ENCODE results near the gene ZNF117.
"Not testable (repeated sequence)": the region's sequence is repeated elsewhere in the genome, so short reads cannot be mapped to it uniquely, and the experiment has no call there.

ZNF117 gene

DNA sequence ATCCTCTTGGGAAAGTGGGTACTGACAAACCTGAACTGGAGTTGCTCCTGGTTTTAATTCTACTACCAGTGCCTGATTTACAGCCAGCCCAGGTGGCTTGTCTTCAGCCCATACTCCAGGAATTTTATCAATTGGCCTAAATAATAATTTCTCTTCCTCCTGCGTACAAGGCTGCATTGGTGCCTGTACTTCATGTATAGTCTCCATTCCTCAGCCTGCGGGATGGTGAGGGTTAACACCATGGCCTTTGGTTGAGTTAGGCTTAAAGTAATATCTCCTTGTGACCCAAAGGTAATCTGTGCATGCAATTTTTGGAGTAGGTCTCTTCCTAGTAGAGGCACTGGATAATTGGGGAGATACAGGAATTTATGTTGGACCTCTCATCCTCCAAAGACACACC, 5.5 kb upstream of the ZNF117 start:
- no peak for DNase-seq

DNA sequence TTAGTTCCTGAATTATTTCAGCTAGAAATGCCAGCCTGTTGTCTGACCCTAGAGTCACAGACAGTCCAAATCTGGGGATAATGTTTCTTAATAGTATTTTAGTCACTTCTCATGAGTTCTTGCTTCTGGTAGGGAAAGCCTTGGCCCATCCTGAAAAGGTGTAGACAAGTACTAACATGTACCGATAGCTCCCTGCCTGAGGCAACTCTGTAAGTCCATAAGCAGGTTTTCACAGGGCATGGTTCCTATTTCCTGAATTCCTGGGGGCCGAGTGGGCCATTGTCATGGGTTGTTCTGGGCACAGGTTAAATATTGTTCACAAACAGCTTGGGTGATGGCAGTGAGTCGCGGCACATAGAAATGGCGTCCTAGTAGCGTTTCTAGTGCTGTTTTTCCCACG, 3.1 kb upstream of the ZNF117 start:
- no peak for DNase-seq

DNA sequence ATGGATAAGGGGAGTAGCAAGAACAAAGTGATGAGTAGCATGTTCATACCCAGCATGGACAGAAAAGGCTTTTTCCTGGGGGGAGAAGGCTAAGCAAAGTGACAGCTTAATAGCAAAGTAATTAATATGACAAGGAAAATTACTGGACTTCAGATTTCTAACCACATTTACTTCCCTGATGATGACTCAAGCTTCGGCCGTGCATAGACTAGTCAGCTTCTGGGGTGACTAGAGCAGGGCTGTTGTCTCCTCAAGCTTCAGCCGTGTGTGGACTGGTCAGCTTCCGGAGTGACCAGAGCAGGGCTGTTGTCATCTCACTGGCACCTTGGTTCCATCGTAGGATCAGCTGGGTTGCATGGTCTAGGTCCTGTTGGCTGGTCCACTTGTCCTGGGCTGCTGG, 2.1 kb upstream of the ZNF117 start:
- no peak for DNase-seq

DNA sequence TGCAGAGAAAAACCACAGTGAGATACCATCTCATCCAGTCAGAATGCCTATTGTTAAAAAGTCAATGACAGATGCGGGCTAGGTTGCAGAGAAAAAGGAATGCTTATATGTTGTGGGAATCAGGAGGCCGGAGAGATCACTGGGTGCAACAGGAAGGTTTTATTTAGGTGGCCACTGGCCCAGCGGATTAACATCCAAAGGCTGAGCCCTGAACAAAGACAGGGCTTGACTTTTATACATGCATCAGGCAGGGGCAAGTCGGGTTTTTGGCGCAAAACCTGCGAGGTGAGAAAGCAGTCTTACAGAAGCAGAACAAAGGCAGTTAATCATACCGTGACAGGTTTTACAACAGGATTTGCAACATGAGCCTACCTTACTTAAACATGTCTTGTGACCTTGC, 620 bp downstream of the ZNF117 start:
- no peak for DNase-seq

DNA sequence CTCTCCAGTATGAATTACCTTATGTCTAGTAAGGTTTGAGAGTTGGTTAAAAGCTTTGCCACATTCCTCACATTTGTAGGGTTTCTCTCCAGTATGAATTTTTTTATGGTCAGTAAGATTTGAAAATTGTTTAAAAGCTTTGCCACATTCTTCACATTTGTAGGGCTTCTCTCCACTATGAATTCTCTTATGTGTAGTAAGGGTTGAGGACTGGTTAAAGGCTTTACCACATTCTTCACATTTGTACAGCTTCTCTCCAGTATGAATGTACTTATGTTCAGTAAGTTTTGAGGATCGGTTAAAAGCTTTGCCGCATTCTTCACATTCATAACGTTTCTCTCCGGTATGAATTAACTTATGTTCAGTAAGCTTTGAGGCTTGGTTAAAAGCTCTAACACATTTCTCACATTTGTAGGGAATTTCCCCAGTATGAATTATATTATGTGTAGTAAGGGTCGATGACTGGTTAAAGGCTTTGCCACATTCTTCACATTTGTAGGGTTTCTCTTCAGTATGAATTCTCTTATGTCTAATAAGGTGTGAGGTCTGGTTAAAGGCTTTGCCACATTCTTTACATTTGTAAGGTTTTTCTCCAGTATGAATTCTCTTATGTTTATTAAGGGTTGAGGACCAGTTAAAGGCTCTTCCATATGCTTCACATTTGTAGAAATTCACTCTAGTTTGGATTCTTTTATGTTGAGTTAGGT, 12.2 kb downstream of the ZNF117 start:
- no peak for DNase-seq

DNA sequence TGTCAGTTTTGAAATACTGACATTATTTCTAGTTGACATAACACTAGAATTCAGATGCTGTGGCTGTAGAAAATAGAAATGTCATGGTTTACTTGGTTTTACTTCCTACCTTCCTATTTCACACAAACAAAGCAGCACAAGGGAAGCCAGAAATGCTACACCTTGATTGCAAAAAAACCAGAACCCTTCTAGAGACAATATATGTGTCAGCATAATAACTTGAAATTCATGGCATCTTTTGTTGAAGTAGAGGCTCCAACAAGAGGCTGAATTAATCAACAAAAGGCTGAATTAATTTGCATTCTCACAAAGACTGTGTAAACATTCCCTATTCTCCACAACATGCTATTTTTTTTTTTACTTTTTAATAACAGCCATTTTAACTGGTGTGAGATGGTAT, 25.2 kb downstream of the ZNF117 start:
- DNase-seq, result no peak

DNA sequence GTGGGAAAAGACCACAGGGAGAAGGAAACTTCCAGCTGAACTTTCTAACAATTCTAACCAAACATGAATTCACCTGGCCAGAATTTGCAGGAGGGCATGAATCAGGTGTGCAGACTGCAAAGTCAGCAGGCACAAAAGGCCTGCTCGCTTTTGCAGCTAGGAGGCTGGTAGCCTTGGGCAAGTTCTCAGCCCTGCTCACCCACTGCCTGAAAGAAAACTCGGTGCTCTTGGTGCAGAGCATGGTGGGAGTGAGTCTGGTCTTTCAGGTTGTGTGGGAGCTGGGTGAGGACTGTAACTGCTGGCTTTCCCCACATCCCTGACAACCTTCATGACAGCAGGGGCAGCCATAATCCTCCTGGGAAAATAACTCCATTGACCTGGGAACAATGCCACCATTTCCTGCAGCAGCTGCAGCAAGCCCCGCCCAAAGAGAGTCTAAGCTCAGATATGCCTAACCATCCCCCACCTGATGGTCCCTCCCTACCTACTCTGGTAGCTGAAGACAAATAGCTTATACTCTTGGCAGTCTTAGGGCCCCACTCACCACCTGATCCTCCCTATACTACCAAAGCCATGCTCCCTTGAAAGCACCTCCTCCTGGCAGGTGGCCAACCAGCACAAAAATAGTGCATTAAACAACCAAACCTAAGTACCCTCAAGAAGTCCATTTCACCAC, 31.6 kb downstream of the ZNF117 start:
- DNase-seq, result no peak

DNA sequence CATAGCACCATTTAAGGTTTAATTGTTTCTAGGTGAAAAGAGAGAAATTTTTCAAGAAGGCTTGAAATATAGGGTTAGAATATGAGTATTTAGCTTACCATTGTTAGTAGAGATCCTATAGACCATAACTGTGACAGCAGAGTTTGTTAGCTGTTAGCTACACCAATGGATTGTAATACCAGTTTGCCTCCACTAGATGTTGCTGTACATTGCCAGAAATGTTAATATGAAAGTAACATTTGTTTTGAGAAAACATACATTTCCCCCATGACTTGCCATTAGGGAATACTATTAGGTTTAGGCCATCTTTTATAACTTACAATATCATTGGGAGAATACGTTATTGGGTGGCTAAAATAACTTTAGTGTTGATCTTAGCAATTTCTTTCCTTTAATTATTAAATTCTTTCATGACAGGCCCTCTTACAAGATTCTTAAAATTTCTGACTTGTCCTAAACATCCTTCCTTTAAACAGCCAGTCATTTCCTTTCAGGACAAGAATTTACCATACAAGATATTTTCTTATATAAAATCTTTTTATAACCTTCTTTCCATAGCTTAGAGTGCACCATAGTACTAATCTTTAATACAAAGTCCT, 39.5 kb downstream of the ZNF117 start:
- no peak for DNase-seq

DNA sequence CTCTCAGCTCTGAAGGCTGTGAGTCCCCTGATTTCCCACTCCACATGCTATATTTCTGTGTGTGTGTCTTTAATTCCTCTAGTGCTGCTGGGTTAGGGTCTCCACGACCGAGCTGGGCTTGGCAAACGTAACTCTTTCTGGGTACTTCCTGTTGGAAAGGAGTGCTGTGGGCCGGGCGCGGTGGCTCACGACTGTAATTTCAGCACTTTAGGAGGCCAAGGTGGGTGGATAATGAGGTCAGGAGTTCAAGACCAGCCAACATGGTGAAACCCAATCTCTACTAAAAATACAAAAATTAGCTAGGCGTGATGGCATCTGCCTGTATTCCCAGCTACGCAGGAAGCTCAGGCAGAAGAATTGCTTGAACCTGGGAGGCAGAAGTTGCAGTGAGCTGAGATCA, 40.2 kb downstream of the ZNF117 start:
- DNase-seq, result not testable (repeated sequence)

DNA sequence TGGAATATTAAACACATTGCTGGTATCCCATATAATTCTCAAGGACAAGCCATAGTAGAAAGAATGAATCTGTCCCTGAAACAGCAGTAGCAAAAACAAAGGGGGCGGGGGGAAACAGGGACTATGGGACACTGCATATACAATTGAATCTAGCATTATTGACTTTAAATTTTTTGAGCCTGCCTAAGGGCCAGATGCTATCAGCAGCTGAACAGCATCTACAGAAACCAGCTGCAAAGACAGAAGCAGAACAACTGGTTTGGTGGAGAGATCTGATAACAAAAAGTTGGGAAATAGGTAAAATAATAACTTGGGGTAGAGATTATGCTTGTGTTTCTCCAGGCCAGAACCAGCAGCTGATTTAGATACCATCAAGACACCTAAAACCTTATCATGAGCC, 42.1 kb downstream of the ZNF117 start:
- not testable (repeated sequence) for DNase-seq

DNA sequence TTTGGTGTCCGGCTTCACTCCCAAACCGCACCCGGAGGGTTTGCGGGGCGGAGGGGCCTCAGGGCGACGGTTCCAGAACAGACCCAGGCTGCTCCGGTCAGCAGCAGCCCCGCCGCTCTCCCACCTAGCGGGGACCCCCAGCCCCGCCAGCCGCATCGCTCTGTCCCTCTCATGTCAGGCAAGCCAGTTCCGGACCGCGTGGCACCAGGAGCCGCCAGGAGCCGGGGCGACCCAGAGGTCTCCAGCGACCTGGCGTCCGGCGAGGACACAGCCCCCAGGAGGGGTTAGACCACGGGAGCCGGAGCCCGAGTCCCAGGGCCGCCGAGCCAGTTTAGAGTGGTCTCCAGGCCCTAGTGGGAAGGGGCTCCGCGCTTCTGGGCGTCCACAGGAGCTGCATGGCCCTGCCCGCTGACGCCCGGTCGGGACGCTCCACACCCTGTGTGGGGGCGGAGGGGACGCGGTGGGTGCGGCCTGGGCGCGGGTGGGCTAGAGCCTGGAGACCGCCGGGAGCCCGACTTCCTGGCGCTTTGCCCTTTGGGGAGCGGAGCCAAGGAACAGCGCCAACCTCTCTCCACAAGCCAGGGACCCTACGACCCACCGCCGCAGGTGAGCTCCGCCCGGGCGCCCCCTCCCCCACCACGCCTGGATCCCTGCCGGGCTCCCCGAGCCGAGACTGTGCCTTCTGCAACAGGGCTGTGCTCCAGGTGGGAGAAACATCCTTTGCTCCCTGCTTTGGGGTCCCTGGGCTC, 43.4 kb downstream of the ZNF117 start:
- DNase-seq, result no peak

DNA sequence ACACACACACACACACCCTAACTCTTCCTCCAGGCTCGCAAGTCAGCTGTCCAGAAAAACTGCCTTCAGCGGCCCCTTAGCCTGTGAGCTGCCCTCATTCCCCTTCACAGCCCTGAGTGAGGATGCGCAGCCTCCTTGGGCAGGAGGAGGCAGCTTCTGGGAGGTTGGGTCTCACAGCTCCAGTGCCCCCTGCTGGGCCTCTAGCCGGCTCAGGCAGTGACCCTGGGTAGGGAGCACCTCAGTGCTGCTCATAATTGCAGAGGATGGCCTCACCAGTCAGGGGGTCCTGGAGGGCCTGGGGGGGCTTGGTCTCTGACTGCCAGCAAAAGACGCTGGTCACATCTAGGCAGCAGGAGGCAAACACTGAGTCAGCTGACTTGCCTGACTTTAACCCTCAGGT, 44.1 kb downstream of the ZNF117 start:
- no peak for DNase-seq

DNA sequence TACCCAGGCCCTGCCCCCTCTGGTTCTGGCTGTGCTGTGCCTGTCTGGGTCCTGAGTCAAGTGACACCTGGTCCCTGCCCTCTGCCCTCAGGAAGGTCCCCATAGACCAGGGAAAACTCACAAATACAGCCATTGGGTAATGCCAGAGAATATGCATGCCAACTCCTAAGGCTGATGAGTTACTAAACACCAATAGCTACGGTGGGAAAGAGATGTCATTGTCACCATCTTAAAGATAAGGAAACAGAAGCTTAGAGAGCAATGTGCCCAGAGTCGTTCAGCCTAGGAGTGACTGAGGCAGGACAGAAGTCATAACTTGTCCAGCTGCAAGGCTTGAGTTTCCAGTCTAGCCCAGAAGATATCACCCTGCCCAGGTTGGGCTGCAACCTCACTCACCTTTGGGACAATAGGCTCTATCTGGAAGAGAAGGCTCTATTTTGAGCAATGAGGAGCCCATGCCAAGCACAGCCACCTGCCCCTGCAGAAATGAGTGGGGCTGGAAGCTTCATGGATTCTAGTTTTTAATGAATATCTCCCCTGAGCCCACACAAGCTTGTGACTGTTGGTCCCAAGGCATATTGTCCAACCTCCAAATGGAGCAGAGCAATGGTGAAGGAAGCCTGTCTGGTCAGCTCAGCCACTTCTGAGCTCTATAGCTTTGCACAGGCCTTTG, 45.2 kb downstream of the ZNF117 start:
- DNase-seq, result no peak

DNA sequence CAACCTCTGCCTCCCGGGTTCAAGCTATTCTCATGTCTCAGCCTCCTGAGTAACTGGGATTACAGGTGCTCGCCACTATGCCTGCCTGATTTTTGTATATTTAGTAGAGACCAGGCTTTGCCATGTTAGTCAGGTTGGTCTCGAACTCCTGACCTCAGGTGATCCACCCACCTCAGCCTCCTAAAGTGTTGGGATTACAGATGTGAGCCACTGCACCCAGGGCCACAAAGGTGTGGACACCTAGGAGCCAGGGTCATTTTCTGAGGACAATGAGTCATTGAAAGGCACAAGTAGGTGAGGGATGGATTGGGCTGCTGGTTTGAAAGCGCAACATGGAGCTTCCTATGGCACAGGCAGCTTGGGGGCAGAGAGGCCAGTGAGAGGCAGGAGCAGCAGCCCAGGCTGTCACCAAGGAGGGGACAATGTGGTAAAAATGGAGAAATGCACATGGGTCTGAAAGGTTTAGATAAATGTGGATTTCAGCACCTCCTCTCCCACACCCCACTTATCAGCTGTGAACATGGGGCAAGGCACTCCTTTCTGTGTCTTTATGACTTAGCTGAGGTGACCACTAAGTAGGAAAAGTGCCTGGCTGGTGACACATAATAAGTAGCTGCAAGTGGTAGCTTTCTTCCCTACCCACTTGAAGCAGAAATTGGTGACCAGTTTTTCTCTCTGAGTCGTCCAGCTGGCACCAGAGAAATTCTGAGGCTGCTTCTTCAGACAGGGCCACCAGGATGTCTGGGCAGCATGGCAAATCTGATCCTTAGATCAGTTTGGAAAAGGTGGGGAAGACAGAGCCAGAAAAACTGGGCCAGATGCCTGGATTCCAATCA, 46.0 kb downstream of the ZNF117 start:
- not testable (repeated sequence) for DNase-seq

DNA sequence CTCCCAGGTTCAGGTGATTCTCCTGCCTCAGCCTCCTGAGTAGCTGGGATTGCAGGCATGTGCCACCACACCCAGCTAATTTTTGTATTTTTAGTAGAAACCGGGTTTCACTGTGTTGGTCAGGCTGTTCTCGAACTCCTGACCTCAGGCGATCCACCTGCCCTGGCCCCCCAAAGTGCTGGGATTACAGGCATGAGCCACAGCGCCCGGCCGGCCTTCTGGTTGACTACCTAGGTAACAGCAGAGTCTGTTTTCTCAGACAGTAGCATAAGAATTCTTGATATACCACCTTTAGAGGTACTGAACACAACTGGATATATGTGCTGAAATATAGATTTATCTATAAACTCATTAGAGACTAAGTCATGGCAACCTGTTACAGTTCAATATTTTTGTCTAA, 50.8 kb downstream of the ZNF117 start:
- DNase-seq, result not testable (repeated sequence)

DNA sequence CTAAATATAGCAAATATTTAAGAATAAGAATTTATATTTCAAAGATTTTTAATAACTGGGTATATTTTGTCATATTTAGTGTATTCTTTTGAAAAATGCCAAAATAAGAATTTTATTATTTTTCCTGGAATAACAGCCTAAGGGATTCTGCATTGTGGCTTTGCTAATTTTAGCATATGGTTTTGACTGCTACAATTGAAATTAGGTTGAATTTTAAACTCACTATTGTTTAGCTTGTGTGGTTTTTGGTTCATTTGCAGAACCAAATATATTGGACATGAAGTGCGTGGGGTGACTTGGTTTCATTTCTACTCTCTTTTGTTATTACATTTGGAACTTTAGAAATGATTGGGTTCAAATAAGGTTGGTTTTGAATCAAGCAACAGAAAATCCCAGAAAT, 52.3 kb downstream of the ZNF117 start:
- DNase-seq, result no peak

DNA sequence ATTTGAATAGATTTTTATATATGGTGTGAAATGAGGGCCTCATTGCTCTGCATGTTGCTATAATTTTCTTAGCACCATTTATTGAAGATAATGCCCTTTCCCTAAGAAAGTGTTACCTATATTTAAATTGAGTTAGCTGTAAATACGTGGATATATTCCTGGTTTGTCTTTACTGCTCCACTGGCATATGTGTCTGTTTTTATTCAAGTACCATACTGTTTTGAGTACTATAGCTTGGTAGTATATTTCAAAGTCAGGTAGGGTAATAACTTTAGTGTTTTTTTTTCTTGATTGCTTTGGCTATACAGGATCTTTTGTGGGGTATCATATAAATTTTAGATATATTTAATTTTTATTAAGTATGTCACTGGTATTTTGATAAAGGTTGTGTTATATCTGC, 56.4 kb downstream of the ZNF117 start:
- DNase-seq, result no peak

DNA sequence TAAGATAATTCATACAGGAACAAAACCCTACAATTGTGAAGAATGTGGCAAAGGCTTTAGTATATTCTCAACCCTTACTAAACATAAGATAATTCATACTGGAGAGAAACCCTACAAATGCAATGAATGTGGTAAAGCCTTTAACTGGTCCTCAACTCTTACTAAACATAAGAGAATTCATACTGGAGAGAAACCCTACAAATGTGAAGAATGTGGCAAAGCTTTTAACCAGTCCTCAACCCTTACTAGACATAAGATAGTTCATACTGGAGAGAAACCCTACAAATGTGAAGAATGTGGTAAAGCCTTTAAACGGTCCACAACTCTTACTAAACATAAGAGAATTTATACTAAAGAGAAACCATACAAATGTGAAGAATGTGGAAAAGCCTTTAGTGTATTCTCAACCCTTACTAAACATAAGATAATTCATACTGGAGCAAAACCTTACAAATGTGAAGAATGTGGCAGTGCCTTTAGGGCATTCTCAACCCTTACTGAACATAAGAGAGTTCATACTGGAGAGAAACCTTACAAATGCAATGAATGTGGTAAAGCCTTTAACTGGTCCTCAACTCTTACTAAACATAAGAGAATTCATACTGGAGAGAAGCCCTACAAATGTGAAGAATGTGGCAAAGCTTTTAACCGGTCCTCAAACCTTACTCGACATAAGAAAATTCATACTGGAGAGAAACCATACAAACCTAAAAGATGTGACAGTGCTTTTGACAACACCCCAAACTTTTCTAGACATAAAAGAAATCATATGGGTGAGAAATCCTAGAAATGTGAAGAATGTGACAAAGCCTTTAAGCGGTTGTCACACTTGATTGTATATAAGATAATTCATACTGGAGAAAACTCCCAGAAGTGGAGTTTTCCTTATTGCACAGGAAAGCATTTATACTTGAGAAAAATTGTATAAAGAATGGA, 62.3 kb downstream of the ZNF117 start:
- DNase-seq, result not testable (repeated sequence)

All from activated CD8-positive, alpha-beta memory T cell treated with anti-CD3 and anti-CD28 coated beads for 24 hours (primary cell).